HCT116 (cell line): ENCODE results near the gene ZNF626. TPM values are rescaled to one million over a fixed set of nuclear protein-coding genes. Genes with fewer than 3 reads are reported as not detected.

Experiments used
- ATAC-seq: fragments of 200-7000 bp; cut with Tn5 transposase; 2 replicates; pipeline ENCODE4 v1.9.1; 2020; ENCODE audit warnings: mild to moderate bottlenecking, moderate library complexity
- BruUV-seq: library from RNA; stranded (reverse); fragments of 400-500 nt; replicated peaks from 2 replicates; lab custom pipeline; 2021; lab: Mats Ljungman, UMichigan
- CTCF ChIA-PET: fragments of 300-600 bp; sonication (Branson Sonifier 250); formaldehyde crosslinking; loops from one replicate; lab custom pipeline; 2021; ENCODE audit warnings: antibody characterized with exemption; lab: Charles Lee
- POLR2A ChIA-PET: fragments of 300-600, 350-600 bp; sonication (Branson Sonifier 250); formaldehyde crosslinking; loops from one replicate; lab custom pipeline; 2021; ENCODE audit warnings: antibody characterized with exemption; lab: Charles Lee
- RAD21 ChIA-PET, 2 experiments: fragments of 300-600 bp; sonication (Branson Sonifier 250); formaldehyde crosslinking; loops; one replicate each; lab custom pipeline; 2023; ENCODE audit warnings: low total read pairs in 2 of 2; ENCODE audit not compliant: uncharacterized antibody in 2 of 2, unreplicated experiment in 2 of 2, low non-redundant PET in 1 of 2; lab: Charles Lee
- DNase-seq: peaks from one replicate; pipeline ENCODE4 v3.0.0-alpha.2; 2010; ENCODE audit warnings: low read depth, low spot score
- H2AFZ ChIP-seq: fragments of 200-600 bp; shearing (Covaris generic), sonication (generic); 2 replicates; pipeline ENCODE4 v1.6.1; 2017; ENCODE audit warnings: low read depth, mixed run types, mixed read lengths, antibody characterized with exemption, low read length; ENCODE audit not compliant: poor library complexity, severe bottlenecking
- H3K27ac ChIP-seq: 2 replicates; pipeline ENCODE4 v1.5.1; 2012; ENCODE audit warnings: low read depth, low read length
- H3K27me3 ChIP-seq: fragments of 200-600 bp; sonication (generic); 2 replicates; pipeline ENCODE4 v1.6.1; 2016; ENCODE audit warnings: mixed run types, low read length, mixed read lengths; ENCODE audit not compliant: insufficient read depth
- H3K36me3 ChIP-seq, 2 experiments: fragments of 200-500 bp in 1 of 2; fragments of 200-600 bp in 1 of 2; sonication (Bioruptor generic) in 1 of 2; sonication (generic) in 1 of 2; 2 replicates each; pipeline versions ENCODE4 v1.5.1 to v1.6.1; 2014 to 2016; ENCODE audit warnings: low read length in 2 of 2, inconsistent platforms in 1 of 2, mixed read lengths in 1 of 2, mixed run types in 1 of 2; ENCODE audit not compliant: insufficient read depth in 2 of 2, control insufficient read depth in 1 of 2
- H3K4me1 ChIP-seq, 2 experiments: fragments of 200-600 bp in 1 of 2; sonication (generic) in 1 of 2; 2 replicates each; pipeline versions ENCODE4 v1.5.1 to v1.6.1; 2012 to 2017; ENCODE audit warnings: low read length in 2 of 2, inconsistent platforms in 1 of 2, mild to moderate bottlenecking in 1 of 2, mixed read lengths in 1 of 2, mixed run types in 1 of 2, moderate library complexity in 1 of 2; ENCODE audit not compliant: insufficient read depth in 2 of 2, control insufficient read depth in 1 of 2
- H3K4me2 ChIP-seq: fragments of 200-600 bp; sonication (generic); 2 replicates; pipeline ENCODE4 v1.6.1; 2017; ENCODE audit warnings: mixed run types, low read length, mixed read lengths
- H3K4me3 ChIP-seq, 2 experiments: fragments of 200-600 bp in 1 of 2; sonication (generic) in 1 of 2; replicated peaks in 1 of 2; 2 replicates each; pipeline ENCODE4 v1.5.1; 2011 to 2016; ENCODE audit warnings: low read length in 2 of 2, control low read depth in 1 of 2, low read depth in 1 of 2, mild to moderate bottlenecking in 1 of 2, mixed read lengths in 1 of 2, mixed run types in 1 of 2
- H3K79me2 ChIP-seq: fragments of 200-600 bp; sonication (generic); 2 replicates; pipeline ENCODE4 v1.6.1; 2017; ENCODE audit warnings: mild to moderate bottlenecking, mixed run types, low read length, moderate library complexity, mixed read lengths; ENCODE audit not compliant: insufficient read depth
- H3K9ac ChIP-seq: fragments of 200-600 bp; sonication (generic); 2 replicates; pipeline ENCODE4 v1.6.1; 2016; ENCODE audit warnings: low read length, mixed read lengths
- H3K9me2 ChIP-seq: fragments of 200-600 bp; sonication (generic), shearing (Covaris generic); 2 replicates; pipeline ENCODE4 v1.6.1; 2017; ENCODE audit warnings: mixed run types, mild to moderate bottlenecking, moderate library complexity; ENCODE audit not compliant: insufficient read depth
- H3K9me3 ChIP-seq, 2 experiments: fragments of 200-500 bp in 1 of 2; fragments of 200-600 bp in 1 of 2; sonication (Bioruptor generic) in 1 of 2; sonication (generic) in 1 of 2; 2 replicates each; pipeline ENCODE4 v1.6.1; 2014 to 2017; ENCODE audit warnings: low read length in 2 of 2, mixed read lengths in 2 of 2, inconsistent platforms in 1 of 2, low read depth in 1 of 2, mild to moderate bottlenecking in 1 of 2, mixed run types in 1 of 2, moderate library complexity in 1 of 2; ENCODE audit not compliant: control insufficient read depth in 1 of 2, insufficient read depth in 1 of 2
- H4K20me1 ChIP-seq: fragments of 200-600 bp; sonication (generic), shearing (Covaris generic); 2 replicates; pipeline ENCODE4 v1.6.1; 2017; ENCODE audit warnings: mixed run types, mild to moderate bottlenecking, moderate library complexity; ENCODE audit not compliant: insufficient read depth
- CBX3 ChIP-seq: IDR thresholded peaks from 2 replicates; pipeline ENCODE4 v1.6.1; 2012; ENCODE audit warnings: low read depth
- CEBPB ChIP-seq: IDR thresholded peaks from 2 replicates; pipeline ENCODE4 v1.6.1; 2012; ENCODE audit warnings: low read depth
- EGR1 ChIP-seq: IDR thresholded peaks from 2 replicates; pipeline ENCODE4 v1.6.1; 2012; ENCODE audit warnings: low read depth
- ELF1 ChIP-seq: IDR thresholded peaks from 2 replicates; pipeline ENCODE4 v1.6.1; 2012; ENCODE audit warnings: low read depth, borderline replicate concordance
- EZH2 ChIP-seq: fragments of 200-600 bp; sonication (generic); IDR thresholded peaks from 2 replicates; pipeline ENCODE4 v1.6.1; 2017; ENCODE audit warnings: antibody characterized with exemption, mixed run types
- EZH2phosphoT487 ChIP-seq: fragments of 200-600 bp; IDR thresholded peaks from 2 replicates; pipeline ENCODE4 v1.6.1; 2018; ENCODE audit warnings: antibody characterized with exemption, borderline replicate concordance
- FOSL1 ChIP-seq: IDR thresholded peaks from 2 replicates; pipeline ENCODE4 v1.6.1; 2012; ENCODE audit warnings: low read depth
- JUND ChIP-seq: IDR thresholded peaks from 2 replicates; pipeline ENCODE4 v1.6.1; 2012
- MAX ChIP-seq: IDR thresholded peaks from 2 replicates; pipeline ENCODE4 v1.6.1; 2012
- POLR2A ChIP-seq: IDR thresholded peaks from 2 replicates; pipeline ENCODE4 v1.7.0; 2011; ENCODE audit warnings: borderline replicate concordance; ENCODE audit not compliant: insufficient read depth, insufficient read length; ENCODE audit errors: extremely low read depth
- POLR2AphosphoS5 ChIP-seq: IDR thresholded peaks from 2 replicates; pipeline ENCODE4 v1.6.1; 2011; ENCODE audit warnings: mild to moderate bottlenecking, low read depth, low read length, moderate library complexity
- RAD21 ChIP-seq: IDR thresholded peaks from 2 replicates; pipeline ENCODE4 v1.6.1; 2012; ENCODE audit warnings: low read depth, mild to moderate bottlenecking
- SIN3A ChIP-seq: IDR thresholded peaks from 2 replicates; pipeline ENCODE4 v1.6.1; 2012; ENCODE audit warnings: low read depth
- TCF7L2 ChIP-seq: IDR thresholded peaks from 2 replicates; pipeline ENCODE4 v1.7.0; 2011; ENCODE audit warnings: borderline replicate concordance, inconsistent platforms; ENCODE audit not compliant: insufficient read depth, insufficient read length; ENCODE audit errors: extremely low read depth
- YY1 ChIP-seq: IDR thresholded peaks from 2 replicates; pipeline ENCODE4 v1.6.1; 2011; ENCODE audit warnings: low read length, low read depth, moderate library complexity, mild to moderate bottlenecking; ENCODE audit not compliant: insufficient replicate concordance; ENCODE audit errors: extremely low read depth
- ZBTB33 ChIP-seq: IDR thresholded peaks from 2 replicates; pipeline ENCODE4 v1.6.1; 2011; ENCODE audit warnings: mild to moderate bottlenecking, low read length, moderate library complexity; ENCODE audit not compliant: insufficient replicate concordance; ENCODE audit errors: extremely low read depth
- ZFX ChIP-seq: fragments of 450-650 bp; IDR thresholded peaks from 2 replicates; pipeline ENCODE4 v1.6.1; 2017
- ZNF274 ChIP-seq: fragments of 200-500 bp; sonication (Bioruptor generic); IDR thresholded peaks from 2 replicates; pipeline ENCODE4 v1.6.1; 2014; ENCODE audit warnings: mild to moderate bottlenecking, low read depth, low read length, inconsistent platforms
- intact Hi-C: fragments of 100-400 bp; cut with micrococcal nuclease; formaldehyde crosslinking; loops from 2 replicates; pipeline ENCODE4 v1.10.0; 2022
- total RNA-seq: library from RNA; stranded (reverse); gene quantifications from one replicate; pipeline ENCODE4 v1.2.1, GENCODE V29; 2021; ENCODE audit not compliant: unreplicated experiment

Gene ZNF626
- total RNA-seq, 1 experiment from 2014 or later: not detected

- H3K27me3 ChIP-seq: no peaks in the 10 kb centered on the region
- ATAC-seq (no peak), DNase-seq (no peak)
- RAD21 ChIA-PET: no interaction called here
- BruUV-seq: no TSS peak
- no peak overlapping the region for H3K27ac ChIP-seq
- TF ChIP-seq FOSL1 (no peak), CEBPB (no peak), ZBTB33 (no peak), MAX (no peak), RAD21 (no peak), POLR2A (no peak), ZNF274 (no peak), EGR1 (no peak), TCF7L2 (no peak), EZH2 (no peak), SIN3A (no peak), CBX3 (no peak), YY1 (no peak), ZFX (no peak), EZH2phosphoT487 (no peak), JUND (no peak), POLR2AphosphoS5 (no peak), ELF1 (no peak)
- H3K9me2 ChIP-seq: no peaks in the 10 kb centered on the region
- H3K79me2 ChIP-seq: no peaks in the 10 kb centered on the region
- CTCF ChIA-PET: no interaction called here
- no peaks in the 10 kb centered on the region for H3K36me3 ChIP-seq
- no peaks in the 10 kb centered on the region for H3K9me3 ChIP-seq
- no peaks in the 10 kb centered on the region for H4K20me1 ChIP-seq
- H2AFZ ChIP-seq: no peak overlapping the region
- no peak overlapping the region for H3K9ac ChIP-seq
- POLR2A ChIA-PET: no interaction called here
- H3K4me2 ChIP-seq: no peak overlapping the region
- H3K4me3 ChIP-seq: no peak overlapping the region
- intact Hi-C loops: no loop called here
- no peaks in the 10 kb centered on the region for H3K4me1 ChIP-seq
Measured at GRCh38 chr19:20607943-20608342, 53.4 kb downstream of the ZNF626 start.

Other genes with a start within 250 kb of the ZNF626 start
- not detected for gene ZNF737, start 95.8 kb downstream of the ZNF626 start, total RNA-seq
- gene ZNF66, start 114.7 kb upstream of the ZNF626 start, total RNA-seq: not detected